SU-DHL-6 (cell line): ENCODE data around the gene ABCA6.

ENCODE experiments used
- H2AFZ ChIP-seq: fragments of 200-600 bp; sonication (generic); 2 replicates; pipeline ENCODE4 v1.6.1; 2014; ENCODE audit warnings: low read depth, mild to moderate bottlenecking, moderate library complexity, mixed read lengths, antibody characterized with exemption, low read length; ENCODE audit not compliant: severe bottlenecking
- H3F3A ChIP-seq: fragments of 200-600 bp; shearing (Covaris generic); 2 replicates; pipeline ENCODE4 v1.6.0; 2016; ENCODE audit warnings: antibody characterized with exemption, mild to moderate bottlenecking; ENCODE audit not compliant: insufficient read depth
- H3K27ac ChIP-seq: fragments of 200-600 bp; sonication (generic); 2 replicates; pipeline ENCODE4 v1.5.1; 2016; ENCODE audit warnings: low read depth, mild to moderate bottlenecking, low read length, moderate library complexity, mixed read lengths
- H3K27me3 ChIP-seq: fragments of 200-600 bp; sonication (generic), shearing (Covaris generic); 2 replicates; pipeline ENCODE4 v1.6.0; 2014; ENCODE audit warnings: mild to moderate bottlenecking, low read length
- H3K36me3 ChIP-seq: fragments of 200-600 bp; sonication (generic); 2 replicates; pipeline ENCODE4 v1.6.1; 2014; ENCODE audit warnings: mild to moderate bottlenecking, low read length, mixed read lengths
- H3K4me2 ChIP-seq: fragments of 300-600, 200-600 bp; shearing (Covaris generic), sonication (generic); 2 replicates; pipeline ENCODE4 v1.6.0; 2014; ENCODE audit warnings: low read length, low read depth, mild to moderate bottlenecking; ENCODE audit not compliant: poor library complexity, severe bottlenecking
- H3K4me3 ChIP-seq: fragments of 200-600 bp; sonication (generic); 2 replicates; pipeline ENCODE4 v1.5.1; 2014; ENCODE audit warnings: antibody characterized with exemption, low read length, mild to moderate bottlenecking, mixed read lengths; ENCODE audit not compliant: insufficient read depth, poor library complexity, severe bottlenecking
- H3K79me2 ChIP-seq: fragments of 200-600 bp; sonication (generic); 2 replicates; pipeline ENCODE4 v1.6.1; 2014; ENCODE audit warnings: mild to moderate bottlenecking, low read length, moderate library complexity; ENCODE audit not compliant: insufficient read depth
- H3K9ac ChIP-seq: fragments of 200-600 bp; sonication (generic); 2 replicates; pipeline ENCODE4 v1.7.0; 2014; ENCODE audit warnings: mild to moderate bottlenecking, low read length
- H3K9me2 ChIP-seq: fragments of 200-600 bp; sonication (generic); replicated peaks from 2 replicates; pipeline ENCODE4 v1.6.1; 2014; ENCODE audit warnings: low read length; ENCODE audit not compliant: insufficient read depth
- H3K9me3 ChIP-seq: fragments of 200-600 bp; sonication (generic); 2 replicates; pipeline ENCODE4 v1.6.1; 2014; ENCODE audit warnings: low read length, mixed read lengths; ENCODE audit not compliant: insufficient read depth
- H4K20me1 ChIP-seq: fragments of 200-600 bp; sonication (generic); 2 replicates; pipeline ENCODE4 v1.6.1; 2014; ENCODE audit warnings: low read depth, mild to moderate bottlenecking, antibody characterized with exemption, low read length, moderate library complexity, mixed read lengths
- CTCF ChIP-seq: fragments of 200-600 bp; sonication (generic); IDR thresholded peaks from one replicate; pipeline ENCODE4 v1.5.1; 2017; ENCODE audit warnings: antibody characterized with exemption, mild to moderate bottlenecking, low read length, moderate library complexity; ENCODE audit not compliant: insufficient read depth, poor library complexity, severe bottlenecking
- EZH2phosphoT487 ChIP-seq: fragments of 200-600 bp; sonication (generic), shearing (Covaris generic); conservative IDR thresholded peaks from 2 replicates; pipeline ENCODE4 v1.6.1; 2018; ENCODE audit warnings: mild to moderate bottlenecking, antibody characterized with exemption, low read length, moderate library complexity, mixed read lengths

ABCA6 gene, protein sequence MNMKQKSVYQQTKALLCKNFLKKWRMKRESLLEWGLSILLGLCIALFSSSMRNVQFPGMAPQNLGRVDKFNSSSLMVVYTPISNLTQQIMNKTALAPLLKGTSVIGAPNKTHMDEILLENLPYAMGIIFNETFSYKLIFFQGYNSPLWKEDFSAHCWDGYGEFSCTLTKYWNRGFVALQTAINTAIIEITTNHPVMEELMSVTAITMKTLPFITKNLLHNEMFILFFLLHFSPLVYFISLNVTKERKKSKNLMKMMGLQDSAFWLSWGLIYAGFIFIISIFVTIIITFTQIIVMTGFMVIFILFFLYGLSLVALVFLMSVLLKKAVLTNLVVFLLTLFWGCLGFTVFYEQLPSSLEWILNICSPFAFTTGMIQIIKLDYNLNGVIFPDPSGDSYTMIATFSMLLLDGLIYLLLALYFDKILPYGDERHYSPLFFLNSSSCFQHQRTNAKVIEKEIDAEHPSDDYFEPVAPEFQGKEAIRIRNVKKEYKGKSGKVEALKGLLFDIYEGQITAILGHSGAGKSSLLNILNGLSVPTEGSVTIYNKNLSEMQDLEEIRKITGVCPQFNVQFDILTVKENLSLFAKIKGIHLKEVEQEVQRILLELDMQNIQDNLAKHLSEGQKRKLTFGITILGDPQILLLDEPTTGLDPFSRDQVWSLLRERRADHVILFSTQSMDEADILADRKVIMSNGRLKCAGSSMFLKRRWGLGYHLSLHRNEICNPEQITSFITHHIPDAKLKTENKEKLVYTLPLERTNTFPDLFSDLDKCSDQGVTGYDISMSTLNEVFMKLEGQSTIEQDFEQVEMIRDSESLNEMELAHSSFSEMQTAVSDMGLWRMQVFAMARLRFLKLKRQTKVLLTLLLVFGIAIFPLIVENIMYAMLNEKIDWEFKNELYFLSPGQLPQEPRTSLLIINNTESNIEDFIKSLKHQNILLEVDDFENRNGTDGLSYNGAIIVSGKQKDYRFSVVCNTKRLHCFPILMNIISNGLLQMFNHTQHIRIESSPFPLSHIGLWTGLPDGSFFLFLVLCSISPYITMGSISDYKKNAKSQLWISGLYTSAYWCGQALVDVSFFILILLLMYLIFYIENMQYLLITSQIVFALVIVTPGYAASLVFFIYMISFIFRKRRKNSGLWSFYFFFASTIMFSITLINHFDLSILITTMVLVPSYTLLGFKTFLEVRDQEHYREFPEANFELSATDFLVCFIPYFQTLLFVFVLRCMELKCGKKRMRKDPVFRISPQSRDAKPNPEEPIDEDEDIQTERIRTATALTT (N-terminal part only)

GRCh38 chr17:69141431-69142174 lies at the start of gene ABCA6:
Gene ABCA6, minus strand, starts transcription at chr17:69141895. Its CDS starts 1,192 bp downstream, at chr17:69140703.
- peaks cover 3% of the 10 kb centered on the region; the same call in 1 of the 2 replicates for H3K9me2 ChIP-seq
- H3K9me3 ChIP-seq, result no peaks in the 10 kb centered on the region
- H3K27ac ChIP-seq, result no peak within 1 kb of the TSS
- H2AFZ ChIP-seq, result no peak within 1 kb of the TSS
- H3K4me3 ChIP-seq, result no peak within 1 kb of the TSS
- no peak within 1 kb of the TSS for H3K9ac ChIP-seq
- no peak within 1 kb of the TSS for H3K4me2 ChIP-seq
- no peaks in the 10 kb centered on the region for H3K36me3 ChIP-seq
- H3K79me2 ChIP-seq, result no peaks in the 10 kb centered on the region
- H3K27me3 ChIP-seq, result no peaks in the 10 kb centered on the region
- TF ChIP-seq EZH2phosphoT487, result no peak
- no peak for TF ChIP-seq CTCF
- no peaks in the 10 kb centered on the region for H3F3A ChIP-seq
- H4K20me1 ChIP-seq, result no peaks in the 10 kb centered on the region

GRCh38 chr17:69188796-69189195 lies 47.1 kb upstream of the ABCA6 start:
- Histone ChIP-seq H3K27me3 (no peaks in the 10 kb centered on the region), H4K20me1 (no peaks in the 10 kb centered on the region), H3K9me3 (no peaks in the 10 kb centered on the region), H3K9ac (no peak overlapping the region), H2AFZ (no peak overlapping the region), H3K9me2 (no peaks in the 10 kb centered on the region), H3K79me2 (no peaks in the 10 kb centered on the region), H3K27ac (no peak overlapping the region), H3F3A (no peaks in the 10 kb centered on the region), H3K4me3 (no peak overlapping the region), H3K4me2 (no peak overlapping the region), H3K36me3 (no peaks in the 10 kb centered on the region)
- TF ChIP-seq CTCF (no peak), EZH2phosphoT487 (no peak)

DNA sequence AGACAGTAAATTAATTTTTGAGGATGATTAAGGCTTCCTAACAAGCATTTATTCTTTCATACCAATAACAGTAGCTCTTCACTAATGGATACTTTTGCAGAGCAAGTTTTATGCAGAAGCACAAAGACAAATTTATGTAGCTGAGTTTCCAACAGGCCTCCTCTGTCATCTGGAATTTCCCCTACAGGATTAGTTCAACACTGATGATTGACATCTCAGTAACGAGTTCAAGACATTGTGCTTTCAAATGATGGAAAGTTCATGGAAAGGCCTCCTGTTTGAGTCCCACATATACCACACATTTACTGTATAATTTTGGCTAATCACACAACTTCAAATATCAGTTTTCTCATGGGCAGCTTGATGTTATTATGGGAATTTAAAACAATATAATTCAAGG lies 46.4 kb upstream of the ABCA6 start:
- no peak for TF ChIP-seq CTCF
- no peak for TF ChIP-seq EZH2phosphoT487
- no peaks in the 10 kb centered on the region for H3F3A ChIP-seq
- H3K9me3 ChIP-seq, result no peaks in the 10 kb centered on the region
- no peak overlapping the region for H3K4me3 ChIP-seq
- no peaks in the 10 kb centered on the region for H3K9me2 ChIP-seq
- no peak overlapping the region for H3K4me2 ChIP-seq
- no peaks in the 10 kb centered on the region for H3K27me3 ChIP-seq
- no peak overlapping the region for H3K9ac ChIP-seq
- H3K36me3 ChIP-seq, result no peaks in the 10 kb centered on the region
- H3K27ac ChIP-seq, result no peak overlapping the region
- H2AFZ ChIP-seq, result no peak overlapping the region
- no peaks in the 10 kb centered on the region for H4K20me1 ChIP-seq
- no peaks in the 10 kb centered on the region for H3K79me2 ChIP-seq
